Large intestine (tissue), 12 donors: ENCODE measurements around the gene DIAPH2. TPM values are rescaled to one million over a fixed set of nuclear protein-coding genes. Genes with fewer than 3 reads are reported as not detected.

ENCODE experiments used
- DNase-seq, 2 donors: peaks; one replicate each; pipeline versions ENCODE4 v3.0.0 to v3.0.0-alpha.2; 2013
- H3K27ac ChIP-seq: one replicate; pipeline ENCODE4 v1.5.1; 2013; ENCODE audit warnings: low read length
- H3K27me3 ChIP-seq: 2 replicates; pipeline ENCODE4 v1.6.1; 2013; ENCODE audit warnings: low read length; ENCODE audit not compliant: control insufficient read depth, insufficient read depth
- H3K36me3 ChIP-seq: 2 replicates; pipeline ENCODE4 v1.6.1; 2013; ENCODE audit warnings: low read length; ENCODE audit not compliant: control insufficient read depth, insufficient read depth
- H3K4me1 ChIP-seq: one replicate; pipeline ENCODE4 v1.6.1; 2013; ENCODE audit warnings: low read length; ENCODE audit not compliant: control insufficient read depth, insufficient read depth
- H3K4me3 ChIP-seq: one replicate; pipeline ENCODE4 v1.5.1; 2013; ENCODE audit warnings: low read length
- H3K9me3 ChIP-seq: one replicate; pipeline ENCODE4 v1.6.1; 2013; ENCODE audit warnings: mild to moderate bottlenecking, low read depth, low read length, moderate library complexity; ENCODE audit not compliant: control insufficient read depth
- whole genome bisulfite sequencing: methylation state at CpG from one replicate; pipeline ENCODE4 v1.1.5; 2013; ENCODE audit warnings: low lambda C conversion rate; ENCODE audit not compliant: insufficient coverage; 5-methylcytosine and 5-hydroxymethylcytosine counted together
- long read RNA-seq, 11 donors: transcript quantifications; one replicate each; lab custom pipeline, GENCODE V29; 2026
- polyA plus RNA-seq: library from polyadenylated mRNA; unstranded; fragments of 120-200 nt; gene quantifications from one replicate; pipeline ENCODE4 v1.2.1, GENCODE V29; 2013

The DIAPH2 gene
- 10.3 TPM for polyA plus RNA-seq
- long read RNA-seq, donor 1: 0 reads
- long read RNA-seq, donor 2: 0 reads
- long read RNA-seq, donor 3: 0 reads
- long read RNA-seq, donor 4: 0 reads
- long read RNA-seq, donor 5: 0 reads
- long read RNA-seq, donor 6: 0 reads
- long read RNA-seq, donor 7: 0 reads
- long read RNA-seq, donor 8: 0 reads
- long read RNA-seq, donor 9: 0 reads
- long read RNA-seq, donor 10: 0 reads
- long read RNA-seq, donor 11: 0 reads

DNA sequence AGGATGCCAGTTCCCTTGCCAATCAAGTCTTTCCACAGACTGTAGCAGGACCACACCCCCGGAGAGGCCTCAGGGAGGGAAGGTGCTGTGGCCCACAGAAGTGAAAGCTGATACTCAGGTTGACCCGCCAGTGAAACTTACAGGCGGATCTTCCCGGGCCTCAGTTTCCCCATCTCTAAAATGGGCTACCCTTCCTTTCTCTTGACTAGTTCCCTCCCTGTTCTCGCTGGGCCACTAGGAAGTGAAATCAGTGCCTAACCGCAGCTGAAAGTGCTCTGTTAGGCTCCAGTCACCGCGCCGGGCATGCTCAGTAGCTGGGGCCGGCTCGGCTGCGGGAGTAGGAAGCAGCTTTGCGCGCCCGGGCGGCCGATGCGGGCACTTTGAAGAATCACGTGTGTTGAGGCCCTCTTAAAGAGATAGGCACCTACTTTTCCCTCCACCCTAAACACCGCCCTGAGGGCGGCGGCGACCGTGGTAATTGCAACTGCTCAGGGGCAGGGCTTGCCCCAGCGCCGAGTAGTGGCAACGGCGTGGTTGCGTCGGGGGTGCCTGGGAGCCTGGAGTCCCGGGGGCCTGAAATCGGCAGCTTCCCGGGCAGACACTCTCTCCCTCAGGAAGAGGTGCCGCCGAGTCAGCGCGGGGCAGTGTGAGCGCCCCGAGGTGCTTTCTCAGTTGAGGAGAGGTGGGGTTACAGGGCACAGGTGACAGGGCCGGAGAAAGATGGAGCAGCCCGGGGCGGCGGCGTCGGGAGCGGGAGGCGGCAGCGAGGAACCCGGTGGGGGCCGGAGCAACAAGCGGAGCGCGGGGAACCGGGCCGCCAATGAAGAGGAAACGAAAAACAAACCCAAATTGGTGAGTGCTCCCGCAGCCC is at the start of gene DIAPH2:
Gene DIAPH2 (plus strand): TSS at position 504 of the 871 bp plus-strand sequence.
- no peaks in the 10 kb centered on the region for H3K27me3 ChIP-seq
- H3K4me3 ChIP-seq: peak within 1 kb of the TSS; percentile 84
- no peaks in the 10 kb centered on the region for H3K9me3 ChIP-seq
- no CpG with 5 or more reads among the region's 57 CpGs for WGBS
- H3K27ac ChIP-seq: peak within 1 kb of the TSS; percentile 77
- peak; percentile 79 to 88 for DNase-seq
- H3K4me1 ChIP-seq: no peaks in the 10 kb centered on the region
- H3K36me3 ChIP-seq: no peaks in the 10 kb centered on the region

DNA sequence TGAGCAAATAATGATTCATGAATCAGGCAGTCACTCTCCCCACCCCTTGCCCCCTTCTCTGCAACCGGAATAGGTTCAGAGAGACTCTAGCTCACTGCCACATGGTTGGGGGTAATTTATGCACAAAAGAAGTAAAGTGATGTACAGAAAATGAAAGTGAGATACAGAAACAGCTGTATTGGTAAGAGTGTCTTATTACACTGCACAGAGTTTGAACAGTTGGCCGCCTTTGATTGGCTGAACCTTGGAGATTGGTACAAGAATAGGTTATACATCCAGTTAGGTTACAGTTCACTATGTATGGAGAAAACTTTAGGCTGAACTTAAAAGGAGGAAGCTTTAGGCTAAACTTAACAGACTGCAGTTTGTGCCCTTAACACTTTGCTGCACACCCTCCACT is 34.6 kb upstream of the DIAPH2 start:
- no peaks in the 10 kb centered on the region for H3K36me3 ChIP-seq
- H3K27ac ChIP-seq: no peak overlapping the region
- no peak overlapping the region for H3K4me3 ChIP-seq
- H3K9me3 ChIP-seq: no peaks in the 10 kb centered on the region
- no peaks in the 10 kb centered on the region for H3K27me3 ChIP-seq
- no peak for DNase-seq
- WGBS: no CpG with 5 or more reads among the region's 2 CpGs
- H3K4me1 ChIP-seq: no peaks in the 10 kb centered on the region

DNA sequence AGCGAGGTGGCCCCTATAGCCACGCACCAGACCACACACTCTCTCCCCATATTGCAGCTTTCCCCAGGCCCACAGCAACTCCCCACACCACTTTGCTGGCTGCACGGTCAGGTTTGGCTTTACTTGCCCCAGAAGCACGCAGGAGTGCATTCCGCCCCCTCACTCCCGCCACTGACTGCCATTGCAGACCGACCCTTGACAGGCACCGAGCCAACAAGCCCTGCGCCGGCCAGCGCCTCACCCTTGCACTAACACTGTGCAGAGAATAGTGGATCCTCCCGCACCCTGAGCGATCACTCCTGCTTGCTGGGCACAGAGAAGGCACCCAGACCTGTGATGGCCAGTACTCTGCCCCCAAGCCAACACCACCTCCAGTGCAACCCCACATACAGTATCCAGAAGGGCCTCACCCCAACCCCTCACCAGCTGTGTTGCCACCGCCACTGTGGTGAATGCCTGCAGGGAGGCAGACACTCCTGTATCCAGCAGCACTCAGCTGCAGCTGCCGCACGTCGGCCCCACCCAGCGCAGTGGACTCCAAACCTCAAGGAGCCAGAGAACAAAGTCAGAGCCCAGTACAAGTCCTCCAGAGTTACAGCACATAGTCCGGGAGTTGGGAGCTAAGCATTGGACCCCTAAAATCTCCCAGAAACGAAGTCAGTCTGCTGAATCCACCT is 28.6 kb upstream of the DIAPH2 start:
- Histone ChIP-seq H3K36me3 (no peaks in the 10 kb centered on the region), H3K27ac (no peak overlapping the region), H3K27me3 (no peaks in the 10 kb centered on the region), H3K4me1 (no peaks in the 10 kb centered on the region), H3K4me3 (no peak overlapping the region), H3K9me3 (no peaks in the 10 kb centered on the region)
- DNase-seq: no peak
- WGBS: no CpG with 5 or more reads among the region's 20 CpGs

DNA sequence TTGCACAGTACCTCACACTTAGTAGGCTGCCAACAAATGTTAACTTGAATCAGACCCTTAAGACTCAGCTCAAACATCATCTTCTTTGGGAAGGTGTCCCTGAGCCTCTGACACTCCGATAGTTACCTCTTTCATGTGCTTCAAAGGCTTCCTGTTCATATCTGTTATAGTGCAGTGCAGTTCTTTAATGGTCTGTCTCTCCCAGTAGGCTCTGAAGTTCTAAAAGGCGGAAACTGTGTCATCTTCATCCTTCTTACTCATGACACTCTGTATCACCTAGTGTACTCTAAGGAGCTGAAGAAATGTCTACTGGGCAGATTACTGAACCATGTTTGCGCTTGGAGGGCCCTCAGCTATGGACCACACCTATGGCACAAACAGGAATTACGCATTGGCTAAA is 2.1 kb upstream of the DIAPH2 start:
- DNase-seq: no peak
- no peaks in the 10 kb centered on the region for H3K9me3 ChIP-seq
- no CpG with 5 or more reads among the region's 4 CpGs for WGBS

DNA sequence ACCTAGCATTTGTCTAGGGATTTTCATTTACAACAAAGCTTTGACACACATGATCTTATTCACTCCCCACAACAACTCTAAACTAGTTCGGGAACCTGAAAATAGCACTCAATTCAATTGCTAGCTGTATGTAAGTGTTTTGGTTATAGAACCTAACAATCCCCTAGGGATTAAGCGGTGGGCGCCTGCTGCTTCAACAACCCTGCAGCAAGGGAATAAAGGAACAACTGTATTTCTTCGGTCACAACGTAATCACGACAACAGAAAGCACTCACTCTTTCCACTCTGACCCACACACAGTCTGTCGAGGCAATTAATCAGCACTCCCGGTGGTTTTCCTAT is 674 bp upstream of the DIAPH2 start:
- H3K4me1 ChIP-seq: no peaks in the 10 kb centered on the region
- H3K9me3 ChIP-seq: no peaks in the 10 kb centered on the region
- no CpG with 5 or more reads among the region's 8 CpGs for WGBS
- no peaks in the 10 kb centered on the region for H3K36me3 ChIP-seq
- no peak for DNase-seq
- no peaks in the 10 kb centered on the region for H3K27me3 ChIP-seq
- peak overlapping the region; percentile 84 for H3K4me3 ChIP-seq
- H3K27ac ChIP-seq: no peak overlapping the region

More for the DNA sequence above, 2.1 kb upstream of the DIAPH2 start:
- Histone ChIP-seq H3K4me1 (no peaks in the 10 kb centered on the region), H3K36me3 (no peaks in the 10 kb centered on the region), H3K4me3 (no peak overlapping the region), H3K27ac (no peak overlapping the region), H3K27me3 (no peaks in the 10 kb centered on the region)

DNA sequence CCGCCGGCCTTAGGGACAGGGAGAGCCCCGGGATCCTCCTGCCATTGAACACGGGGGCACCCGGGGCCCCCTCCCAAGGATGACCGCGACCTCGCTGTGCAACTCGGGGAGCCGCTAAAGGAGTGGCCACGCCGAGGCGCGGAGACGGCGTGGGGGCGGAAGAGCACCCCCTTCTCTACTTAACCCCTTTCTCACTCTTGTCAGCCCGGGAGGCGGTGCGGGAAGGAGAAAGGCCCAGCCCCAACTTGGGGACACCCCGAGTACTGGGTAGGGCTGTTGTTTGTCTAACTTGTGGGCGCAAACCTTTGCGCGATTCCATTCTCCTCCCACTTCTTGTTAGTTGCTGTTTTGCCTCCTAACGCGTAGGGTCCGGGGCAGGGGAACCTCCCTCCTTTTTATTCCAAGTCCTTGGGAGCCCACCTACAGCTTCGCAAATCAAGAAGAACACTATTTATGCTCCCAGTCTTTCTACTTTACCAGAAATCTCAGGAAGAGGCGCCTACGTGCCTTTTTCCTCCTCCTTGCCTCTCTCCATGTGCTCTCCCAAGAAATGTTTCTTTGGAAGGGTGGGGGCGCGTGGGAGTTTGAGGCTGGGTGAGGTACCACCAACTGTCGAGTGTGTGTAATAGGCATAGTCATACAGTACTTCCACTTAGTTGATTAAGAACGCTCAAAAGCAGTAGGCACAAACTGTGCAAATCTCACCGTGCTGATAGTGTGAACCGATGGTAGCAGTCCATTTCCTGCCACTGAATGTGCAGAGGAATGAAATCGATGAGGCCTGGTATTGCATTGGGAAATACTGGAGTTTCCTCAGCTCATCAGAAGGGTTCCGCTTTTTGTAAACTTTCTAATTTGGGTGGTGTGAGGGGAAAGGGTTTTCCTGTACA is 813 bp downstream of the DIAPH2 start:
- Histone ChIP-seq H3K9me3 (no peaks in the 10 kb centered on the region), H3K36me3 (no peaks in the 10 kb centered on the region), H3K27ac (peak overlapping the region; percentile 77), H3K27me3 (no peaks in the 10 kb centered on the region), H3K4me3 (peak overlapping the region; percentile 84), H3K4me1 (no peaks in the 10 kb centered on the region)
- DNase-seq: peak; percentile 14 to 63
- WGBS: no CpG with 5 or more reads among the region's 38 CpGs

DNA sequence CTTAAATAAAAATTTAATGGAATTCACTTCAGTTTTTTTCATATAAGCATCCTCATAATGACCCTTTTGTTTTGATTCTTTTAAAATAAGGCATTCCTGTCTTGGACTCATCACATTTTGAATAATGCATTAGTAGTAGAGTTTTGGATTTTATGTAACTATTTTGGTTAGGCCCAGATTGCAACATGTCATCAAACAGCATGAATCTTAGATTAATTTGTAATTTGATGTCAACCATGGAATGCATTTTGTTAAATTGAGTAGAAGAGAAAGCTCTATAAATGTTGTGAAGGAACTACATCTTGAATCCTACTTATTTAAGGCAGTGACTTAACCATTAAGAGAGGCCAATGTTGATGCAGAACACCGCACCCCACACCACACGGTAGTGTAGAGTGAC is 3.1 kb downstream of the DIAPH2 start:
- Histone ChIP-seq H3K4me3 (no peak overlapping the region), H3K36me3 (no peaks in the 10 kb centered on the region), H3K27me3 (no peaks in the 10 kb centered on the region), H3K9me3 (no peaks in the 10 kb centered on the region), H3K27ac (no peak overlapping the region), H3K4me1 (no peaks in the 10 kb centered on the region)
- DNase-seq: no peak
- no CpG with 5 or more reads among the region's 2 CpGs for WGBS

DNA sequence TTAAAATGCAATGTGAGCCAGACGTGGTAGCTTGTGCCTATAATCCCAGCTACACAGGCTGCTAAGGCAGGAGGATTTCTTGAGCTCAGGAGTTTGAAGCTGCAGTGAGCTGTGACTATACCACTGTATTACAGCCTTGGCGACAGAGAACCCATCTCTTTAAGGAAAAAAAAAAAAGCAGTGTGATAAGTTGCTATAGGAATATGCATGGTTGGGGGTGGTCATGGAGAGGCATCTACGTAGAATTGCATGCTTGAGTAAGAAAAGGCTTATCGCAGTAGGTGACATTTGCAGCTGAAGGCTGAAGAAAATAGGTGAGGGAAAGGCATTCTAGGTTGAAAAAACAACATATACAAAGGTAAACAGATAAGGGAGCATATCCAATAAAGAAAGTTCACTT is 4.1 kb downstream of the DIAPH2 start:
- Histone ChIP-seq H3K27me3 (no peaks in the 10 kb centered on the region), H3K27ac (no peak overlapping the region), H3K4me3 (no peak overlapping the region), H3K4me1 (no peaks in the 10 kb centered on the region), H3K36me3 (no peaks in the 10 kb centered on the region), H3K9me3 (no peaks in the 10 kb centered on the region)
- DNase-seq: no peak
- no CpG with 5 or more reads among the region's 4 CpGs for WGBS

DNA sequence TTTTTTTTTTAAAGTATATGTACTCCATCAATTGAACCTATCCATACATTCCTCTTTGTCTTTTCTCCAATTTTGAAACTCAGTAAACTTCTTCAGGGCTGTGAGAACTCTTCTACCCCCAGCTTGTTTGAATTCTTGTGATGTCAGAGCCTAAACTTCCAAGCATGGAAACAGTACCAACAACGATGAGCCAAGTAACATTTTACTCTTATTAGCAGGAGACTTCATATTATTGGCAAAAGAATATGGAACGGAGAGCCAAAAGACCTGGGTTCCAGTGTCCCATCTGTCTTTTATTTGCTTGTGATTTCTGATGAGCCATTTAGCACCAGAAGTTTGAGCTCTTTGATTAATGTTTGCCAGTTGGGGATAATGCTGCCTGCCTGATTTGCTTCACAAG is 5.3 kb downstream of the DIAPH2 start:
- H3K27ac ChIP-seq: no peak overlapping the region
- no peaks in the 10 kb centered on the region for H3K9me3 ChIP-seq
- no peak for DNase-seq
- no peak overlapping the region for H3K4me3 ChIP-seq
- H3K27me3 ChIP-seq: no peaks in the 10 kb centered on the region
- no CpG with 5 or more reads among the region's 2 CpGs for WGBS
- H3K4me1 ChIP-seq: no peaks in the 10 kb centered on the region
- H3K36me3 ChIP-seq: no peaks in the 10 kb centered on the region

DNA sequence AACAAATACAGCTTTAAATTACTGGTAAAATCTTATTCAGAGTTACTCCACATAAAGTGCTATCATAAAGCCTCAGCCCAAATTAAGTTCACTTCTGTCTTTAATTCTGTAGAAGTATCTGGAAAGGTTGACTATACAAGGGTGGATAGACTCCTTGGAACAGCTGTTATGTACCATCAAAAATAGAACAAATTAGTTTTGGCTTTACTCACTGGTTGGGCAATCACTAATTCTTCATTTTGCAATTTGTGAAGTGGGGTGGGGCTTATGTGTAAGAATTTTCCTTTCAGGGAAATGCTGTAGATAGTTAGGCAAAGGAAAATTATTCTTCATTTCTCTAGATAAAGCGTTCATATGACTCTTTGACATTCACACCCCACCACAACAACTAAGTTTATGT is 7.8 kb downstream of the DIAPH2 start:
- H3K36me3 ChIP-seq: no peaks in the 10 kb centered on the region
- no peak for DNase-seq
- no CpG with 5 or more reads among the region's 1 CpG for WGBS
- H3K27me3 ChIP-seq: no peaks in the 10 kb centered on the region
- H3K9me3 ChIP-seq: no peaks in the 10 kb centered on the region
- no peak overlapping the region for H3K4me3 ChIP-seq
- no peak overlapping the region for H3K27ac ChIP-seq
- H3K4me1 ChIP-seq: no peaks in the 10 kb centered on the region
